Osteocyte (in vitro differentiated cells): ENCODE results near the gene ARHGEF11. TPM values are rescaled to one million over a fixed set of nuclear protein-coding genes. Genes with fewer than 3 reads are reported as not detected.

Source experiments
- DNase-seq: peaks from one replicate; pipeline ENCODE4 v3.0.0; 2021; ENCODE audit warnings: mixed read lengths; ENCODE audit not compliant: unreplicated experiment; ENCODE audit errors: extremely low spot score
- H3K27ac Mint-ChIP-seq: one replicate; pipeline ENCODE4 v1.8.0; 2021; ENCODE audit warnings: mild to moderate bottlenecking, mixed read lengths; ENCODE audit not compliant: unreplicated experiment
- H3K27me3 Mint-ChIP-seq: one replicate; pipeline ENCODE4 v1.8.0; 2021; ENCODE audit warnings: mixed read lengths; ENCODE audit not compliant: unreplicated experiment
- H3K36me3 Mint-ChIP-seq: one replicate; pipeline ENCODE4 v1.8.0; 2021; ENCODE audit warnings: mixed read lengths; ENCODE audit not compliant: unreplicated experiment
- H3K4me1 Mint-ChIP-seq: one replicate; pipeline ENCODE4 v1.8.0; 2021; ENCODE audit warnings: mixed read lengths; ENCODE audit not compliant: unreplicated experiment
- H3K4me3 Mint-ChIP-seq: one replicate; pipeline ENCODE4 v1.8.0; 2021; ENCODE audit warnings: mild to moderate bottlenecking, moderate library complexity, mixed read lengths; ENCODE audit not compliant: unreplicated experiment
- H3K9me3 Mint-ChIP-seq: one replicate; pipeline ENCODE4 v1.8.0; 2021; ENCODE audit warnings: mixed read lengths; ENCODE audit not compliant: unreplicated experiment
- CTCF ChIP-seq: fragments of 200-600 bp; sonication (generic); IDR thresholded peaks from 2 replicates; pipeline ENCODE4 v1.5.0; 2021; ENCODE audit warnings: antibody characterized with exemption, mild to moderate bottlenecking, moderate library complexity
- microRNA-seq: library from miRNA; unstranded; fragments of <30 nt; microRNA quantifications from one replicate; pipeline ENCODE4 v1.1.0, GENCODE V29; 2020; ENCODE audit not compliant: unreplicated experiment
- total RNA-seq: library from RNA; stranded (reverse); gene quantifications from 2 replicates; pipeline ENCODE4 v1.2.1, GENCODE V29; 2021

Gene ARHGEF11
- total RNA-seq, 1 donor from 2014 or later, result 42.2 TPM

GRCh38 chr1:156887734-156888133 lies 157.8 kb downstream of the ARHGEF11 start:
- Mint-ChIP-seq H3K27me3 (peaks cover 43% of the 10 kb centered on the region), H3K4me1 (no peaks in the 10 kb centered on the region), H3K27ac (no peak overlapping the region), H3K4me3 (no peak overlapping the region), H3K36me3 (no peaks in the 10 kb centered on the region), H3K9me3 (no peaks in the 10 kb centered on the region)
- no peak for TF ChIP-seq CTCF
- DNase-seq, result no peak

- Mint-ChIP-seq H3K36me3 (no peaks in the 10 kb centered on the region), H3K9me3 (no peaks in the 10 kb centered on the region), H3K4me1 (no peaks in the 10 kb centered on the region), H3K27ac (no peak overlapping the region), H3K4me3 (no peak overlapping the region), H3K27me3 (peaks cover 43% of the 10 kb centered on the region)
- DNase-seq, result no peak
- TF ChIP-seq CTCF, result no peak
These were observed 158.2 kb downstream of the ARHGEF11 start for GRCh38 chr1:156887317-156887716.

GRCh38 chr1:156886583-156887281 lies 158.8 kb downstream of the ARHGEF11 start:
- Mint-ChIP-seq H3K27ac (no peak overlapping the region), H3K27me3 (peaks cover 48% of the 10 kb centered on the region), H3K4me3 (no peak overlapping the region), H3K36me3 (no peaks in the 10 kb centered on the region), H3K4me1 (no peaks in the 10 kb centered on the region), H3K9me3 (no peaks in the 10 kb centered on the region)
- no peak for TF ChIP-seq CTCF
- DNase-seq, result no peak

- TF ChIP-seq CTCF, result no peak
- peaks cover 53% of the 10 kb centered on the region for H3K27me3 Mint-ChIP-seq
- H3K9me3 Mint-ChIP-seq, result no peaks in the 10 kb centered on the region
- H3K36me3 Mint-ChIP-seq, result no peaks in the 10 kb centered on the region
- H3K4me3 Mint-ChIP-seq, result no peak overlapping the region
- no peaks in the 10 kb centered on the region for H3K4me1 Mint-ChIP-seq
- DNase-seq, result no peak
- H3K27ac Mint-ChIP-seq, result no peak overlapping the region
These were observed 159.6 kb downstream of the ARHGEF11 start for GRCh38 chr1:156885880-156886355.

GRCh38 chr1:156885314-156885713 lies 160.2 kb downstream of the ARHGEF11 start:
- Mint-ChIP-seq H3K27me3 (peaks cover 57% of the 10 kb centered on the region), H3K36me3 (no peaks in the 10 kb centered on the region), H3K4me3 (no peak overlapping the region), H3K4me1 (no peaks in the 10 kb centered on the region), H3K9me3 (no peaks in the 10 kb centered on the region), H3K27ac (no peak overlapping the region)
- DNase-seq, result no peak
- TF ChIP-seq CTCF, result no peak

Small RNA genes lying within 50 kb of the gene (microRNA-seq; reads per million reads assigned to microRNA genes)
- not detected for gene MIR765

Other genes with a start within 250 kb of the ARHGEF11 start
- not detected in 2 replicates for gene SH2D2A, start 228.9 kb downstream of the ARHGEF11 start, total RNA-seq
- gene INSRR, start 186.6 kb downstream of the ARHGEF11 start, total RNA-seq, result 0.08 and 0.21 TPM in 2 replicates
- not detected in 2 replicates for gene NTRK1, start 184.9 kb downstream of the ARHGEF11 start, total RNA-seq
- gene PEAR1, start 152.0 kb downstream of the ARHGEF11 start, total RNA-seq, result 27.4 and 28.2 TPM in 2 replicates
- 0.18 and 0.35 TPM in 2 replicates for gene LRRC71, start 125.1 kb downstream of the ARHGEF11 start, total RNA-seq
- not detected in 2 replicates for gene ETV3L, start 54.1 kb upstream of the ARHGEF11 start, total RNA-seq
- gene ETV3, start 92.7 kb upstream of the ARHGEF11 start, total RNA-seq, result 27.7 and 28.5 TPM in 2 replicates